Urothelium cell line (cell line): ENCODE data around the gene TMPRSS11D.
A peak's percentile ranks its signal among the peaks of the same experiment; 100 is the strongest.

Experiments
- DNase-seq: peaks from one replicate; pipeline ENCODE4 v3.0.0; 2011; ENCODE audit warnings: low spot score, mixed read lengths
- FAIRE-seq: peaks from 2 replicates; lab custom pipeline; 2011; peaks lifted over from hg19 to GRCh38; lab: Jason Lieb, UNC

TMPRSS11D gene

DNA sequence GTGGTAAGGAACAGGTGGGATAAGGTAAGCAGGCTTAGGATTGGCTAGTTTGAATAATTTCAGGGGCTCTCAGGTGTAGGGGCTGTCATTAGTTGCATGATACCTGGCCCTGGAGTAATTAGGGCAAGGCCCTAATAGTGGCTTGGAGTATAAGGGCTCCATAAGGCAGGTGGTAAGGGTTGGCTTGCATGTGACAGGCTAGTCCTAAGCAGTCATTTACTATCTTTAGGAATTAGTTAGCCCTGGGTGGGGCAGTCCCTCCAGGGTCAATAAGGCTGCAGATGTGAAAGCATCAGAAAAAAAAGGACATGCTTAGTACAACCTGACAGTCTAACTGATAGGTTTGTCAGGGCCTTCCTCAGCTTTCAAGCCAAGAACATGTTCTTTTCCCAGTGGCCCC, 7.8 kb upstream of the TMPRSS11D start:
- DNase-seq (no peak), FAIRE-seq (no peak)

DNA sequence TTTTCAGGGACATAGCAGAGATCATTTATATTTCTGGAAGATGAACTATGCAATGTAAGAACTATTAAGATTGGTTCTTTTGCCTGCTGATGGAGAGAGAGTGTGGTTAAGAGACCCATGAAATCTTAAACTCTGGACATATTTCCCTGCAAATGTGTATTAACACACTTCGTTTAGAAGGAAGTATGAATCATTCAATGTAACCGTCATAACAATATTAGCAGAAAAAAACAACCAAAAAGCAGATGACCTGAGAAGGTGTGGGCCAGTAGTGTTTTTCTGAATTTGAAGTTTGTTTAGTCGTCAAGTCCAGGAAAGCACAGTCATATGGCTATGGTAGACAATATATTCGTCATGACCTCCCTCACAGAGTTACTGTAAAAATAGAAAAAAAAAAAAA, 2.5 kb upstream of the TMPRSS11D start:
- no peak for FAIRE-seq

DNA sequence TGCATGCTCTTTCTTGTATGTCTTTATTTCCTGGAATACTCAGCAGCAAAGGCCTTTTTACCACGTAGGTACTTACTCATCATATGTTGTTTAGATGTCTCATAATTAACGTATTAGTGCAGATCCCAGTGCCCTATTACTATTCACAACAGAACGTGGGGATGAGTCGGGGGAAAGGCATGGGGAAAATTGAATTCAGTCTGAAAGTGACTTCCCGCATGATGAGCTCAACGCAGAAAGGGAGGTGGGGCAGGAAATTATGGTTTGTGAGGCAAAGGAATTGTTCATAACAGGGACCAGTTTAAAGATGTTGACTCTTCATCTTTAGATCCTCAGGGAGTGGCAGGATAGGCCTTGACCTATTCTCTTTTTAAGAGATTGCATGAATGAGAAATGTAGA, 2.0 kb upstream of the TMPRSS11D start:
- peak; percentile 96 for FAIRE-seq
- DNase-seq = peak; percentile 42

More for the DNA sequence above, 2.5 kb upstream of the TMPRSS11D start:
- DNase-seq = no peak

DNA sequence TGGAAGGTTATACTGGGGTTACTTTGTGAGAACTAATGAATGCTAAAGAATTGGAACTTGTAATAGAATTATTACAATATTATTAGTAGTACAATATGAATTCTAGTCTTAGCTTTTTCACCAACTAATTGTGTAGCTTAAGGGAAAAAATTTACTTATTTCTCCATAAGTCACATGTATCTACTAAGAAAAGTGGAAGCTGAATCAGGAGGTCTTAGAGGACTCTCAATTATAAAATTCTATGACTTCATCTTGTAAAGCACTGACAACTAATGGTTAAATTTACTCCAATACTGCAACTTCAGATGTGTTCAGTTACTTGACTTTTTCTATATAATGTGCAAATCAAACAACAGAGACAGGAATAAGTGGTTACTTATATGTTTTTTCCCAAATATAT, 899 bp upstream of the TMPRSS11D start:
- no peak for FAIRE-seq
- no peak for DNase-seq

DNA sequence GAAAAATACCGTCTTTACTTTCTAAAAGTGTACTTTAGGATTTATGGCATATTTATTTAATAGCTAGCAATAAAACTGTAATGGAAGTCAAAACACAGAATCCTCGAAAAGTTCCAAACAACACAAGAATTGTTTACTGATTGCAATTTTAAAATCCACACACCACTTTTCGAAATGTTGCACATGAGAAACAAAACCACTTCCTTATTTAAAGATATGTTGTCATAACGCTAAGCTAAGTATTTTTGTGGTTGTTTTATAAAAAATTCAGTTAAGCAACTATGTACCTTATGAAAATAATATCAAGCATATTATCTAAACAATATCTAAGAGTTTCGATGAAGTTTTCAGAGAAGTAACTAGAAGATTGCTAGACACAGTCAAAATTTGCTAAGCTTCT, 344 bp downstream of the TMPRSS11D start:
- FAIRE-seq = no peak
- no peak for DNase-seq

DNA sequence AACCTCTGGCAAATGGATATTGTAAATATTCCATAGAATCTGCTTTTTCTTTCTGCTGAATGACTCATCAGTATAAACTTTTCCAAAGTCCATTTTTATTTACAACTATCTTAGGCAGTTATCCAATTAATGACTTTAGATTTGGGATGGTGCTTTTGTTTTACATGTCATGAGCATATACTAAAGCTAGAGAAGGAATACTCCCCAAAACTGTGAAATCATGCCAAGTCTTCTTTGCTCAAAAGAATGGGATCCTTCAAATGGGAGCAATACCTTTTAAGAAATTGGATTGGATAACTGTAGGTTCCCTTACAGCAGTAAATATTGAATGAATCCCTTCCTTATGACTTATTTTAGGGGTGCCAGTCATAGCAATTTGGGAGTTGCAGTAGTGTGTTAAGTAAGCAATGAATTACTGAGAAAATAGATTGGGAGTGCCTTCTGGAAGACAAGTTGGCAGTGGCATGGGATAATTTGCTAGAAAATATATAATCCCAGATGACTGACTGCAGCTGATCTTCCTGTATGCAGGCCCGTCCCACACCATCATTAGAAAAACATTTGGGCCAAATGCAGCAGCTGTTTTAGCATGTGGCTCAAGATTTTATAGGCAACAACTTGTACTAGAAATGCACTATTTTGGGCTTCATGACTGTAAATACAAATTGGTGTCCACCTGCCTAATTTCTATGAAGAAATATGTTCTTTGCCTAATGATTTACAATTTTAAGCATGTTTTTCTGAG, 2.8 kb downstream of the TMPRSS11D start:
- no peak for FAIRE-seq
- no peak for DNase-seq

DNA sequence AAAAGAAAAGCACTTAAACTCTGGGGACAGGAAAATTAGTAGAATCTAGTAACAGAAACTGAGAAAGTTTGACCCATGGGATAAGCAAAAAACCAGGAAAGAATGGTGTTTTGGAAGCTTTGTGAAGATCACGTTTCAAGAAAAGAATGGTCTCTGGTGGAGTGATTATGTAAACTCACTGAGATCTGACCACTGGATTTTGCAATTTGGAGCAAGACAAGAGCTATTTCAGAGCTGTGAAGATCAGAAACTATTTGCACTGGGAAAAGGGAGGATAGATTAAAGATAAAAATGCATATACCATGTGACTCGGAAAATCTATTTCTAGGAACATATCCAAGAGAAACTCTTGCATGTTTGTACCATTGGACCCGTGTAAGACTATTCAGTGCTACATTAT, 4.3 kb downstream of the TMPRSS11D start:
- no peak for FAIRE-seq
- DNase-seq = no peak

DNA sequence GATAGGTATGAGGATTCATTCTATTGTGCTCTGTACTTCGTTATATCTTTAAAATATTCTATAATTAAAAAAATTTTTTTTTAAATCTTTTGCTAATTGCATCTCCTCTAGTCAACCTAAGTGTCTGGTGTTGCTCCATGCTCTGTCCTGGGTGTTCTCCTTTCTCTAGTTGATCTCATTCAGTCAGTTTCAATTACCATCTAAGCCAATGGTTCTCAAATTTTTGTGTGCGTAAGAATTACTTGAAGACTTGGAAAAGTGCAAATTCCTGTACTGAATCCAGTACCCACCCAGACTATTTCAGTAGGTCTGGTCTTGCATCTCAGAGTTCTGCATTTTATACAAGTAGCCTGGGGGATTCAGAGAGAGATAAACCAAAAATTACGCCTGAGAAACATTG, 6.7 kb downstream of the TMPRSS11D start:
- FAIRE-seq (no peak), DNase-seq (no peak)

DNA sequence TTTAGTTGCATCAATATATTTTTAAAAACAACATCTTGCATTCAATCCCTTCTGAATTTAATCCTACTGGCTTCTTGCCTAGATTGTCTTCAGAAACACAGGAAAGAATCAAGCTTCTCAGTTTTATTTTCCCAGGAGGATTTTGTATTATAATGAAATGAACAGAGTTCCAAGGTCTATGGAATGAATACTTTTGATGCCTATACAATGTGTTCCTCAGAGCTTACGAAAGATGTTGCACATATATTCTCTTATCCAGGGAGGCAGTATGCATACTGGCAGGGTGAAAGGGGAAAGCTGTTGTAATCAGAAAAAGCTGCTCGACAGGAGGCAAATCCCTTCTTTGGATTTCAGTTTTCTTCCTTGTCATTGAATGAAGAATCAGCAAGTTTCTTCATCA, 8.8 kb downstream of the TMPRSS11D start:
- no peak for FAIRE-seq
- DNase-seq = no peak

DNA sequence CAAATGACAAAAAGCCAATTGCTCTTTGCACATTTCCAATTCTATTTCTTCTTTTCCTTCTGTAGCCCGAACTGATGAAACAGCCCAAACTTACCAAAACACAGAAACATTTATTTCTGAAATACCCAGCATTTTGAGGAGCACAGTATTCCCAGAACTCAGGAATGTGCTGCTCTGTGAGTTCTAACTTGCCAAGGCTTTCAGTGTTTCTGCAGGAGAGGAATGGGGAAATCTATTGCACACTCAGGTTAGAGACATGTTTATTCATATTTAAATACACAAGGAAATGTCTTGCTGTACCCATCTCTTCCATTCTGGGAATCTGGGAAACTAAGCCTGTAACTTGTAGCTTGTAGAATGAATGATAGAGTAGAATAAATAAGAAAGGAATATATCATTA, 10.7 kb downstream of the TMPRSS11D start:
- no peak for FAIRE-seq
- no peak for DNase-seq

DNA sequence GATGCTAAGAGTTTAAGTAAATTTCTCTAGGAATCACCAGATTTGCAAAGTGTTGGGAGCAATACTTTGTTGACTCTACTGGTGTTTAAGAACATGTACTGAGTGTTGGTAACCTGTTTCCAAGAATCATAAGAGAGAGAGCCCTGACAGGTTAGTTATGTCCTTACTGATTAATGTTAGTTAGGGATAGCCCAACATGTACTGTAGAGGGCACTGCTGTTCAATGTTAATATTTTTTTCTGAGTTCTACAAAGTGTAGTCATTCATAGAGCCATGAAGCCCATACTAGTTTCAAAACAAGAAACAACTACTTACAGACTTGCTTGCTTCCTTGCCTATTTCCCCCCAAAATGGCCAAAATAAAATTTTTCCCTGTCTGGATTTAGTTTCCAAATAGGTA, 11.9 kb downstream of the TMPRSS11D start:
- DNase-seq (peak; percentile 33), FAIRE-seq (no peak)

DNA sequence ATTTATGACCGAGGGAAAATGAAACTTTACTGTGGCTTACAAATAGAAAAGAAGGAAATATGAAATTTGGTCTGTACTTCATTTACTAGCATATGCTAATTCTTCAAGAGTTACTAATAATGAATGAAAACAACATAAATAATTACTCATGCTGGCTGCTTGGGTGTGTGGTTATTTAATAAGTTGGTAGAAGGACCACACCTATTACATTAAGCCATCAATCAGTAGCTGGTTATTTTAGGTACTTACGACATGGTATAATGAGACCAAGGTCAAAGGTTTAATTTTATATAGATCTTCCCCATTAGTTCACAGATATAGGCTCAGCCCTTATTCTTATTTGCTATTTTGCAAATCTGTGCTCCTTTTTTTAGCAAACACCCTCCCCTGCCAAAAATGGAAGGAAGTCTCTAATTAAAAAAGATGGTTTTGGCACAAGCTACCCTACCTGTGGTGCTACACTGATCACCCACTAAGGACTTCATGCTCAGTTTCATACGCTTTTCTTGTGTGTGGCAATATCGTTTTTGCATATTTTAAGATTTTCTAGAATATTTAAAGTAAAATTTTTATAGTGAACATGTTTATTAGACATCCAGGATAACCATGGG, 14.1 kb downstream of the TMPRSS11D start:
- FAIRE-seq (no peak), DNase-seq (no peak)

DNA sequence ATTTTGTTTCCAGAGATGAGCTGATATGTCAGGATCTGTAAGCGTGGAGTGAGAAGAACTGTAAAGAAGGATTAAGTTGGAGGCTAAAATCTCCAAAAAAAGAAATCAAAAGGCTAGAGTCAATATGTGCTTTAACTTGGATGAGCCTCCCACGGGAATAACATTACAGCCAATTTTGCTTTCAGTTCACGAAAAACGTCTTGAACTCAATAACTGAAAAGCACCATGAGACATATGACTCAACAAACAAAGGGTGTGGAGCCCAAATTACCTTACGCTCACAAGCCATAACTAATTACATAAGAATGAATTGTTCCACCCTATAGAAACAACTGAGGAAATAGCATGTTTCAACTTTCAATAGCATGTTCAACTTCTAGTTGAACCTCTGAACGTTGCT, 22.3 kb downstream of the TMPRSS11D start:
- no peak for FAIRE-seq
- no peak for DNase-seq

DNA sequence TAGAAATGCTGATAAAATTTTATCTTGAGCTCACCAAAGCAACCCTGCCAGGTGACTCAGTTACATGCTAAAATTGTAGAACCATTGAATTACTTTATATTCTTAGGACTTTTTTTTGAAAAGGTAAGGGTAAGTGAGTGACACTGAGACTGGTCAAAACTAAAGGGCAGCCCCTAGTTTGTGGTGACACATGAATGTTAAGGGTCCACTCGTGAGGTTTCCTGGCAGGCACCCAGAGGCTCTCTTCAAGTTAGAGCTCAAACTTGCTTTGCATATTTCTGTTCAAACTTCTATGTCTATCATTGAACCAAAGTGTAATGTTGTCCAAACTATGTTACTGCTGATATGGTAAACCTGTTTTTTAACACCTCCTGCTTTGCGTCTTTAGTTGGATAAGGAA, 30.5 kb downstream of the TMPRSS11D start:
- DNase-seq = no peak
- FAIRE-seq = no peak

DNA sequence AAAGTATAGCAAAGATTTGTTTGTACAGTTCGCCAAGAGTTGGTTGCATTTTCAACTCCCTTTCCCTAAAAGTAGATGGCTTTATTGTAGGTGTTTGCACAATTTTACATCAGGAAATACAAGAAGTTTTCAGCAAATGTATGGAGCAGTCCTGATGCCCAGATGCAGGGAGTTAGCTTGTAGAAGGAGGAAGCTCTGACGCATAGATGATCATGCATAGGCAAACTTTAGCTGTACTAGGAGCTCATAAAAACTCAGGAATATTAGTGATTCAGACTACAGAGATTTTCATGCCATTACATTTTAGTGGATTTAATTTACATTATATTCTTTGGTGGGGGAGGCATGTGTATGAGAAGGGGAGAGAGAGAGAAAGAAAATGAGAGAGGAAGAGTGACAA, 62.9 kb downstream of the TMPRSS11D start:
- FAIRE-seq = no peak
- DNase-seq = no peak

DNA sequence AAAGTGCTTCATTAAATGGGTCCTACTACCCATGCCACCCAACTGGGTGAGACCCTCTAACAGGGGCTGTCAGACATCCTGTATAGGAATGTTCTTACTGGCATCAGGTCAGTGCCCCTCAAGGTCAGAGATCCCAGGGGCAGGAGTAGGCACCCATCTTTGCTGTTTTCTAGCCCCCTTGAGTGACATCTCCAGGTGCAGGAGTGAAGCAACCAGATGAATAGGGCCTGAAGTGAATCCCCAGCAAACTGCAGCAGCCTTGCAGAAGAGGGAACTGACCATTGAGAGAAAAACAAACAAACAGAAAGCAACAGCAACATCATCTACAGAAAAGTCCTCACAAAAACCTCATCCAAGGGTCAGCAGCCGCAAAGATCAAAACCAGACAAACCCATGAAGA, 73.8 kb downstream of the TMPRSS11D start:
- FAIRE-seq (no peak), DNase-seq (no peak)

DNA sequence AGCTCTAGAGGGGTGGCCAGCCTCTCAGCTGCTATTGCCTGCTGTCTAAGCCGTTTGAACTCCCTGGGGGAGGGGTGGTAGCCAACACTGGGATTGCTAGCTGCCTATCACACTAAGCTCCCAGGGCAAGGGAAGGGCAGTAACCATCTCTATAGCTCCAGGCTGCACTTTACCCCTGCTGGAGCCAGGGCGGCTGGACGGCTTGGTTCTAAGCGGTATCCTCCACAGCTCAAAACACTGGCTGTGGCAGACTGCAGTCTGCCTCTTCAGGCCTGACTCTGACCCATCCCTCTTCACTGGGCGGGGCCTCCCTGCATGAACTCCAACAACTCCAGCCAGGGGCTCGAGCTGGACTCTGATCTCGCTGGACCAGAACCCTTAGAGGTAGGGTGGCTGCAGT, 74.3 kb downstream of the TMPRSS11D start:
- no peak for DNase-seq
- FAIRE-seq = no peak

DNA sequence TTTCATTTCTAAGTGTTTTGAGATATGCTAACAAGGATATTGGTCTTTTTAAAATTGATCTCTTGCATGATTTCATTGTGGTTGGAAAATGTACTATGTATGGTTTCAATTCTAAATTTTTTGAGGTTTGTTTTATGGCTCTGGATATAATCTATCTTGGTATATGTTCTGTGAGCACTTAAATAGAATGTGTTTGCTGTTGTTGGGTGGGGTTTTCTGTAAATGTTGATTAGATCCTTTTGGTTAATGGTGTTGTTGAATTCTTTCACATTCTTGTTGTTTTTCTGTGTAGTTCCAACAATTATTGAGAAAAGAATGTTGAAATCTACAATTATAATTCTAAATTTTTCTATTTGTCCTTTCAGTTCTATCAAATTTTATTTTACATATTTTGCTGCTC, 87.0 kb downstream of the TMPRSS11D start:
- no peak for FAIRE-seq
- DNase-seq = no peak

DNA sequence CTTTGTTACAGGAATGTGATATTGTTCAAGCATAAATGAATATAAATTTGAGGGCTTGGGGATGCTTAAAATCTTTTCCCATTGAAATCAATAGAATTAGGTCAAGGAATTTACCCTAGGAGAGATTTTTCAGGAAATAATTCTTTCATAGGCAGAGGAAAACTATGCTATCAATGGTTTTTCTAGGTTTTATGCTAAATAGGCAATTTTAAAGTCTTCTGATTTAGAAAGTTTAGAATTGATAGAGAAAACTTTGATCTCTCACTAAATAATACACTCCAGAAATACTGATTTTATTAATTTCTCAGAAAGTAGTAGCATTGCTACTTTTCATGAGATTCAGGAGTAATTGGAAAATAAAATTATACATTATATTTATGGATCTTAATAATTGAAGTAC, 93.1 kb downstream of the TMPRSS11D start:
- FAIRE-seq = no peak

DNA sequence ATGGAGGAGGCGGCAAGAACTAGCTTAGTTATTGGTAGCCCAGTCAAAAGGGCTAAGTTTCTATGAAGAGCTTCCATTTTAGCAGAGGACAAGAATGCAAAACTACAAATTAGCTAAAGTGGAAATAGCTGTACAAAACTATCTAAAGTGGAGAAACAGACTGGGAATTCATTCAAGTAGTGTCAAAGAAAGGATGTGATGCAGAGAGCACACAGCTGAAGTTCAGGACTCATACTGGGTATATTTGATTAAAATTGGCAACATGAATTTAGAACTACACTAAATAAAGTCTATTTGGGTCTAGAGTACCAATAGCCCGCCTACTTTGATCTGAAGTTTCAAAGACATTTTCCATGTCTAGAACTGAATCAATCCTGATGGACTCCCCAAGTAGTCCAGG, 96.5 kb downstream of the TMPRSS11D start:
- DNase-seq (no peak), FAIRE-seq (no peak)

More for the DNA sequence above, 93.1 kb downstream of the TMPRSS11D start:
- DNase-seq = no peak

DNA sequence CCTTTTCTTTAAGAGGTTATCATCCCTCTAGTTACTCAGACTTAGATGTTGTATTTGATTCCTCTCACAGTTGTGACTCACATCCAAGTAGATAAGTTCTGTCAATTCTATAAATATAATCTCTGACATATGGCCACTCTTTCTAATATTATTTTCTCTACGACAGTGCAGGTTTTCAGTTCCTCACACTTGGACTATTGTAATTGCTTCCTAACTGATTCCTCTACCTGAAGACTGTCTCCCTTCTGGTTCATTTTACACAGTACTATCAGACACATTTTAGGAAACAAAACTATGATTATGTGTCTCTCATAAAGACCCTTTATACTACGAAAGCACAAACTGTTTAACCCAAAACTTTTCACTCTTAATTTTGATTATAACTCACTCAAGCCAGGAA, 98.3 kb downstream of the TMPRSS11D start:
- no peak for FAIRE-seq
- no peak for DNase-seq

DNA sequence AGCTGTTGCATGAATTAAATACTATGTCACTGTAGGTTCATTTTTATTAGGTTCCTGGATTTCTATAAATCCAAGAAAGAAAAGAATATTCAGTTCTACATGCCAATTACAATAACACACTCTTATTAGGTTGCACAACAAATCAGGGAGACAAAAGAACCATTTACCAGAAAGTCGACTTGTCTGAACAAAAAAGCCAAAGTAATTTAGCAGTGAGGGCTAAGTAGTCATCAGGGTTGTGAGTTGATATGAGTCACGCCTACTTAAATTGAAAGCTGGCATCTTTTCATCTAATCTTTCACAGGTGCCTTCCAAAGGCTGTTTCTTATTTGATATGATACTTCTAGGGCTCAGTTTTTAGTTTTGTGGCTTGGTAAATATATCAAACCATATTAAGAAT, 104.2 kb downstream of the TMPRSS11D start:
- FAIRE-seq (no peak), DNase-seq (no peak)

DNA sequence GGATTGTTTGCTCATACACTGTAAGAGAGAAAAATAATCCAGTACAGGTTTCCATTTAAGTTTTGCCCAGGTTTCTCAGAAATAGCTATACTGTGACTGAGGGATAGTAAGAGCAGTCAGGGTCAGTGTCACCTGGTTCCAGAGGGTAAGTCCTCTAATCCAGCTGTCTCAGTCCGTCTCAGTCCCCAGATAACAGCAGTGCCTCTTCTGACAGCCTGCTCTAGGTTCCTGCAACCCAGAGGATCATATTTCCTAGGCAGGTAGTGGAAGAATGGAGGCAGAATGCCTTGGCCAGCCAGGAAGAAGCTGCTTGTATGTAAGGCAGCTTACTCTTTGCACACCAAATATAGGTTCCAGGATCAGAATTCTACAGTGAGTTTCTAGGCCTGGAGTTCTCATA, 107.1 kb downstream of the TMPRSS11D start:
- FAIRE-seq (no peak), DNase-seq (no peak)
